Measurements from ENCODE around the gene AUTS2.

DNA sequence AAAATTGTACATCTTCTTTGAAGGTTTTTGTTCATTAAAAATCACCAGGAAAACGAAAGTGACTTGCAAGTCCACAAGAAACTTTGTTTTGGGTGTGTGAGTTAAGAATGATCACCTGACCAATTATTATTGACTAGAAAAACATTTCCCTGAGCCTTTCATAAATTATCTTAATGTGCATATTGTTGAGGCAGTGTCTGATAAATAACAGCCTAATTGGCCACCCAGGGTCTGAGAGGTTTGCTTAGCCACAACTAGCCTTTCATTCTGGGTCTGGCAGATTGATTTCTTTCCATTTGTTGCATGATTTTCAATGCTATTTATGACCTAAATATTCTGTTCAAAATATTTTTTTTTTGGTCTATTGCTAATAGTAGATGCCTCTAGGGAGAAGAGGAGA lies 152.8 kb downstream of the AUTS2 start:
- TF ChIP-seq ELF4 (IDR thresholded peaks at IDR 0.05) (no peak), SP1 (IDR thresholded peaks at IDR 0.05) (no peak), HDGF (IDR thresholded peaks at IDR 0.05; ENCODE audit: borderline replicate concordance) (no peak), NFRKB (IDR thresholded peaks at IDR 0.05) (no peak), BHLHE40 (IDR thresholded peaks at IDR 0.05; ENCODE audit: borderline replicate concordance) (no peak), TARDBP (IDR thresholded peaks at IDR 0.05) (no peak), SUZ12 (IDR thresholded peaks at IDR 0.05) (no peak), FOXK2 (IDR thresholded peaks at IDR 0.05) (no peak), CTBP1 (IDR thresholded peaks at IDR 0.05; ENCODE audit: borderline replicate concordance) (no peak), LEF1 (IDR thresholded peaks at IDR 0.05; ENCODE audit: borderline replicate concordance) (no peak)
